Heart right ventricle (tissue), 16 donors: Measurements from ENCODE around the gene CLDN7. TPM values are rescaled to one million over a fixed set of nuclear protein-coding genes. Genes with fewer than 3 reads are reported as not detected.

Experiments
- ATAC-seq, 8 donors: fragments of 200-7000 bp; cut with Tn5 transposase; one replicate each; pipeline ENCODE4 v1.9.1; 2020; ENCODE audit warnings: mild to moderate bottlenecking in 8 of 8, moderate library complexity in 8 of 8, moderate number of reproducible peaks in 1 of 8
- DNase-seq, 2 donors: peaks; one replicate each; pipeline ENCODE4 v3.0.0-alpha.2; 2020
- H3K27ac ChIP-seq, 10 donors: fragments of 200-600 bp; sonication (generic) in 2 of 10; one replicate each; pipeline versions ENCODE4 v1.5.0 to v1.8.0; 2020 to 2022; ENCODE audit warnings: mild to moderate bottlenecking in 3 of 10
- H3K27me3 ChIP-seq, 7 donors: fragments of 200-600 bp; one replicate each; pipeline ENCODE4 v1.8.0; 2021 to 2022; ENCODE audit warnings: mild to moderate bottlenecking in 2 of 7
- H3K36me3 ChIP-seq, 9 donors: fragments of 200-600 bp; sonication (generic) in 1 of 9; one replicate each; pipeline versions ENCODE4 v1.5.0 to v1.8.0; 2020 to 2022; ENCODE audit warnings: mild to moderate bottlenecking in 2 of 9
- H3K4me1 ChIP-seq, 9 donors: fragments of 200-600 bp; sonication (generic) in 1 of 9; one replicate each; pipeline versions ENCODE4 v1.5.0 to v1.8.0; 2020 to 2022; ENCODE audit warnings: mild to moderate bottlenecking in 4 of 9
- H3K4me3 ChIP-seq, 10 donors: fragments of 200-600 bp; sonication (generic) in 2 of 10; one replicate each; pipeline versions ENCODE4 v1.5.0 to v1.8.0; 2020 to 2022; ENCODE audit warnings: mild to moderate bottlenecking in 7 of 10, moderate library complexity in 2 of 10
- H3K9me3 ChIP-seq, 11 donors: fragments of 200-600 bp in 10 of 11; sonication (generic) in 2 of 11; one replicate each; pipeline versions ENCODE4 v1.5.0 to v1.8.0; 2013 to 2022; ENCODE audit warnings: mild to moderate bottlenecking in 2 of 11, control low read depth in 1 of 11, moderate library complexity in 1 of 11
- CTCF ChIP-seq, 9 donors: fragments of 200-600 bp; sonication (generic) in 2 of 9; IDR thresholded peaks; one replicate each; pipeline versions ENCODE4 v1.5.0 to v1.8.0; 2021 to 2022; ENCODE audit warnings: antibody characterized with exemption in 9 of 9, mild to moderate bottlenecking in 5 of 9, moderate library complexity in 1 of 9
- WGBS, 2 donors: extraction: QIAGEN DNeasy Blood & Tissue Kit; methylation state at CpG; one replicate each; pipeline ENCODE4 v1.1.7; 2013; ENCODE audit warnings: inconsistent platforms in 1 of 2; 5-methylcytosine and 5-hydroxymethylcytosine counted together
- intact Hi-C, 10 donors: fragments of 100-400 bp; cut with DNase I; formaldehyde crosslinking; loops; one replicate each; pipeline versions ENCODE4 v1.11.1 to v1.14.2; 2022
- polyA plus RNA-seq, 2 donors: library from polyadenylated mRNA; stranded (reverse); fragments of 200-250 nt; gene quantifications; one replicate each; pipeline ENCODE4 v1.2.3, GENCODE V29; 2013
- total RNA-seq, 10 donors: library from RNA; stranded (reverse); fragmentation: NEBNext Ultra II Directional in 3 of 10; extraction: Animal tissue kit (Norgen Biotek cat#: 25700) in 3 of 10; gene quantifications; one replicate each; pipeline versions ENCODE4 v1.2.1 to v1.2.4, GENCODE V29; 2021 to 2023
- donor health status: Arrhythmogenic right ventricular cardiomyopathy.
- donor health status: ischemic (EF 13 %, LVEDD 7.1; RV severe dilation, severe dysfunction).
- donor health status: healthy with polysubstance abuse.
- donor health status: DM: no; HTN: yes; CAD: no.
- donor health status: DM: no; HTN: no; CAD: no.
- donor health status: ischemic (EF 25% LVEDD 6.9; RV normal size, moderate dysfunction).
- donor health status: ischemic (EF 25% LVEDD 5.7; RV mildly dilated, moderate dysfunction).
- donor health status: healthy.
- donor health status: DM: yes; HTN: yes; CAD: no.
- donor health status: Ischemic cardiomyopathy.
- donor health status: ischemic (EF 35%, LVEDD 5.7; RV mildly dilated, moderate dysfunction).
- donor health status: nonischemic (EF 11% LVEDD 7.7; RV severe dilation, severe dysfunction).
- donor health status: DM: yes; HTN: yes; CAD: no.
- donor health status: PGD.
- donor health status: ischemic (EF 29% LVEDD 5.4; RV normal size, mild dysfunction).
- donor health status: nonischemic (EF 23%, LVEDD 6.1; RV moderate dilation, normal function).

CLDN7 gene
- total and polyA plus RNA-seq, 12 donors = 0.39 to 2.5 (median 0.90) TPM

- peak overlapping the region in 3 of 10 donors; percentile 44 to 65 (median 46) for H3K27ac ChIP-seq
- TF ChIP-seq CTCF (IDR thresholded peaks at IDR 0.05) = no peak
- H3K4me1 ChIP-seq = peaks cover 3 to 55% (median 30%) of the 10 kb centered on the region in 9 donors
- ATAC-seq (no peak), DNase-seq (peak in 1 of 2 donors; percentile 4)
- H3K27me3 ChIP-seq = no peaks in the 10 kb centered on the region
- no peak overlapping the region for H3K4me3 ChIP-seq
- no peaks in the 10 kb centered on the region for H3K9me3 ChIP-seq
- intact Hi-C loops = no loop called here
- 52 to 62% methylated on average over 15 of the region's 15 CpGs for WGBS, 2 donors
- H3K36me3 ChIP-seq = peaks cover 0 to 90% (median 42%) of the 10 kb centered on the region in 9 donors
Observed at GRCh38 chr17:7224661-7225111, 37.6 kb downstream of the CLDN7 start.

GRCh38 chr17:7224110-7224509 lies 38.2 kb downstream of the CLDN7 start:
- peak overlapping the region in 3 of 10 donors; percentile 7 to 15 (median 13) for H3K27ac ChIP-seq
- no peaks in the 10 kb centered on the region for H3K27me3 ChIP-seq
- no peak for TF ChIP-seq CTCF (IDR thresholded peaks at IDR 0.05)
- H3K36me3 ChIP-seq = peaks cover 0 to 84% (median 38%) of the 10 kb centered on the region in 9 donors
- DNase-seq (peak in 1 of 2 donors; percentile 3), ATAC-seq (no peak)
- 72 to 73% methylated on average over 10 of the region's 10 CpGs for WGBS, 2 donors
- intact Hi-C loops = no loop called here
- H3K4me1 ChIP-seq = peaks cover 6 to 60% (median 30%) of the 10 kb centered on the region in 9 donors
- no peak overlapping the region for H3K4me3 ChIP-seq
- H3K9me3 ChIP-seq = no peaks in the 10 kb centered on the region

GRCh38 chr17:7223375-7223774 lies 38.9 kb downstream of the CLDN7 start:
- H3K9me3 ChIP-seq = no peaks in the 10 kb centered on the region
- H3K36me3 ChIP-seq = peaks cover 0 to 77% (median 33%) of the 10 kb centered on the region in 9 donors
- TF ChIP-seq CTCF (IDR thresholded peaks at IDR 0.05) = no peak
- intact Hi-C loops = no loop called here
- no peak for DNase-seq
- no peak overlapping the region for H3K4me3 ChIP-seq
- H3K27me3 ChIP-seq = no peaks in the 10 kb centered on the region
- peak overlapping the region in 2 of 10 donors; percentile 7 to 48 for H3K27ac ChIP-seq
- WGBS, 2 donors = 78 to 82% methylated on average over 4 of the region's 4 CpGs
- peaks cover 9 to 67% (median 37%) of the 10 kb centered on the region in 9 donors for H3K4me1 ChIP-seq
- ATAC-seq = no peak

- no peak overlapping the region for H3K4me3 ChIP-seq
- peaks cover 0 to 73% (median 28%) of the 10 kb centered on the region in 9 donors for H3K36me3 ChIP-seq
- no peaks in the 10 kb centered on the region for H3K9me3 ChIP-seq
- DNase-seq (no peak), ATAC-seq (no peak)
- H3K27ac ChIP-seq = peak overlapping the region in 2 of 10 donors; percentile 7 to 48
- intact Hi-C loops = no loop called here
- peaks cover 13 to 72% (median 41%) of the 10 kb centered on the region in 9 donors for H3K4me1 ChIP-seq
- H3K27me3 ChIP-seq = no peaks in the 10 kb centered on the region
- 73 to 80% methylated on average over 7 of the region's 7 CpGs for WGBS, 2 donors
- TF ChIP-seq CTCF (IDR thresholded peaks at IDR 0.05) = no peak
Observed at GRCh38 chr17:7222972-7223292, 39.3 kb downstream of the CLDN7 start.
